NCI-H2171 treated with DMSO at 0.1 percent for 48 hours (cell line): ENCODE data around the gene FGF12.
"Not testable (repeated sequence)": the region's sequence is repeated elsewhere in the genome, so short reads cannot be mapped to it uniquely, and the experiment has no call there.

ENCODE experiments used
- DNase-seq: peaks from one replicate; lab custom pipeline; 2025; lab: John Stamatoyannopoulos, UW

The FGF12 gene

DNA sequence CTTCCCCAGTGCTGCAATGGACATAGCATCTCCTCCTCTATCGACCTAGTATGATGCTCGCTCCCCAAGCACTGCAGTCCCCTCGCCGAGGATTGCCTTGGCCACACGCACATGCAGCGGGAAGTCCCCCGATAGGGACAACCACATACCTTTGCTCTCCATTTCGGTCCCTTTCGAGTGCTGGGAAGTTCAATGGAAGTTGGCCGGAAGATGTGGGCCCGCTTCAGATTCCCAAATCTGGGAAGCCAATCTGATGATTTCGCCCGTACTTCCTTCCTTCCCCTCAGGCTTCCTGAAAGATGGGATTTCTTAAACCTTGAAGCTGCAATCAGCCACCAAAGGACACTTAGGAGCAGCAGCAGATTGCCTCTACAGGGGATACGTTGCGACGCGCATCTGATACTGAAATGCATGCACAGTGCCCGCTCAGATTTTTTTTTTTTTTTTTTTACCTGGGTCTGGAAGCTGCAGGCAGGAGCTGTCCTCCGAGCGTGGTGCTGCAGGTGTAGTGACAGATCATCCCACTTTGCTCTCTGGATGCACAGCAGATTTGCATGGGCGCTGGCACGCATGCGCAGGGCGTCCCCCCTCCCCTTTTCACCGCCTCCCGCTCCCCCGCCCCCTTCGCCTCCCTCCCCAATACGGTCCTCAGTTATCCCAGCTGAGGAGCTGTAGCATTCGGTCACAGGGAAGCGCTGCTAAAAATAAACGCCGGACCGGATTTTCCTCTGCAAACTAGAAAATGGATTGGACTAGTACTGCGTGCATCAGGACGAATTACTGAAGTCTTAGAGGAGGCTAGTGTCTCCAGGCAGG, at the start of gene FGF12:
TSS of gene FGF12 (minus strand) at position 510 of the 816 bp plus-strand sequence.
- DNase-seq, result peak; percentile 89

DNA sequence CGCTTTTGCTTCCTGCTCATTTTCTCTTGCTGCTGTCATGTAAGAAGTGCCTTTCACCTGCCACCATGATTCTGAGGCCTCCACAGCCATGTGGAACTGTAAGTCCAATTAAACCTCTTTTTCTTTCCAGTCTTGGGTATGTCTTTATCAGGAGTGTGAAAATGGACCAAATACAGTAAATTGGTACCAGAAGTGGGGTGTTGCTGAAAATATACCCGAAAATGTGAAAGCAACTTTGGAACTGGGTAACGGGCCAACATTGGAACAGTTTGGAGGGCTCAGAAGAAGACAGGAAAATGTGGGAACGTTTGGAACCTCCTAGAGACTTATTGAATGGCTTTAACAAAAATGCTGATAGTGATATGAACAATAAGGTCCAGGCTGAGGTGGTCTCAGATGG, 47.0 kb upstream of the FGF12 start:
- DNase-seq, result not testable (repeated sequence)

DNA sequence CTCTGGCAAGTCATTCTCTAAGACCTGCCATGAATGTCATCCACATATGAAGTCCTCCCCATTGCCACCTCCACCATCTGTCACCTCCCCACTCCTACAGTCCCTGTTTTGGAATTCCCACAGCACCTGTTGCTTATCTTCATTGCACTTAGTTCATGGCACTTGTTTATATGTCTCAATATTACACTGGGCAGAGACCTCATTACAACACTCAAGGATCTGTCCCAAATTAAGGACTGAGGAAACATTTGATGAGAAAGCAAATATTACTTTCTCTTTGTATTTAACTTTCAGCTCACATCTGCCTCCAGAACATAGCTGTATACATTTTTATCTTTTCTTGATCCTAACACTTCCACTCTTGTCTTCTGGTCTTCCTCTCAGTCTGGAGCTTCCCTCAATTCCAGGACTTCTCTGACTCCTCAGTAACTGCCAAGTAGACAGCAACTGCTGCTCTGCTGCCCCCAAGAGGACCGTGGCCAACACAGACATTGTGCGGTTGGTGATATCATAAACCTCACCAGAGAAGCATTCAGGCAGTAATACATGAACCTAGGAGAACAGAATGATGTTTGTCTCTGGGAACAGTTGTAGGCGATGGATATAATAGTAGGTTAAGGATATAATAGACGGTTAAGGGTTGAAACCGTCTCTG, 45.0 kb upstream of the FGF12 start:
- DNase-seq, result peak; percentile 62

DNA sequence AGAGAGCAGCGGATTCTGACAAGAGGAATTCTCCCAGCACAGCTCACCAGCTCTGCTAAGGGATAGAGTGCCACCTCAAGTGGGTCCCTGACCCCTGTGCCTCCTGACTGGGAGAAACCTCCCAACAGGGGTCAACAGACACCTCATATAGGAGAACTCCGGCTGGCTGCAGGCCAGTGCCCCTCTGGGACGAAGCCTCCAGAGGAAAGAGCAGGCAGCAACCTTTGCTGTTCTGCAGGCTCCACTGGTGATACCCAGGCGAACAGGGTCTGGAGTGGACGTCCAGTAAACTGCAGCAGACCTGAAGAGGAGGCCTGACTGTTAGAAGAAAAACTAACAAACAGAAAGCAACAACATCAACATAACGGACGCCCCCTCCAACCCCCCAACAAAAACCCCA, 31.3 kb upstream of the FGF12 start:
- no peak for DNase-seq

DNA sequence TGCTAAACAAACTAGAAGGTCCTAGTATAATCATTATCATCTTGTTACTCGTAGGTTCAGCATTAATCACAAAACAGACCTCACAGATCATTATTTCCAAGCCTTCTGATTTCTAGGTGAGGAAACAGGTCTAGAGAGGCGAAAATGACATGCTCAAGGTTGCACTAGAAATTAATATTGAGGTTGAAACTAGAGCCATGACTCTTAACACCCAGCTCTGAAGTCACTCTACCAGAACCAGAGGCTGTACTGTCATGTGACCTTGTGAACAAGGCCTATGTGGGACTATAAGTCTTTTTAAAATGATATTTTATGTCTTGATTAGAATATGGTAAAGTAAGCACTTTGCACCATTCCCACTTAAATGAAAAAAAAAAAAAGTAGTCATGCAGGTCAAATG, 23.8 kb upstream of the FGF12 start:
- no peak for DNase-seq

DNA sequence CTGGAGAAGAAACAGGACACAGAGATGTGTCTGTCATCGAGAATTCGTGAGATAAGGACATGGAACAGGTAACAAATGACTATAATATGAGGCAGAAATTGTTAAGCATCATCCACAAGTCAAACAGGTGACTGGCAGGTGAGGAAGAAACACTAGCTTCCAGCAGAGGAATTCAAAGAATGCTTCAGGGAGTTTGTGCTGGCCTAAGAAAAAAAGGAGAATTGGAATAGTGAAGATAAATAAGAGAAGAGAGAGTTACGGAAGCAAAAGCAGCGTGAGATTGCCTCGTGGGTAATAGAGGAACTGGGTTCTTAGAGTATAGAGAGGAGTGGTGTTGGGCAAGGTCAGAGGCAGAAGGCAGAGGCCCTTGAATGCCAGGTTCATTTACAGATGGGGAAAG, 22.9 kb upstream of the FGF12 start:
- DNase-seq, result no peak

DNA sequence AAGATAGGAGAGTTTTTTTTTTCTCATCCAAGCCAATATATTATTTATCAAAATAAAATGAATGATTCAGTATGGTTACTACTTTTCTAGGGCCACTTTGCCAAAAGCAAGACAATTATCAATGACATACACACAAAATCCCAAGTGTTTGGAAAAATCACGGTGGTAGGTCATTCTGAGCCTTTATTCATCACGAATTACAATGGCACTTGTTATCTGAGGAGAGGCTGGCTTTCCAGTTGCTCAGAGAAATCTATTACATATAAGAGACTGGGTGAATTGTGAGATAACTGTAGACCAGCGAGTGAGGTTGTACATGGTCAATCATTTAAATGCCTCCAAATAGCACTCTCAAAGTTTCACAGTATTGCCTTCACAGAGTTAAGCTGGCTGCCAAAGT, 20.4 kb upstream of the FGF12 start:
- no peak for DNase-seq

DNA sequence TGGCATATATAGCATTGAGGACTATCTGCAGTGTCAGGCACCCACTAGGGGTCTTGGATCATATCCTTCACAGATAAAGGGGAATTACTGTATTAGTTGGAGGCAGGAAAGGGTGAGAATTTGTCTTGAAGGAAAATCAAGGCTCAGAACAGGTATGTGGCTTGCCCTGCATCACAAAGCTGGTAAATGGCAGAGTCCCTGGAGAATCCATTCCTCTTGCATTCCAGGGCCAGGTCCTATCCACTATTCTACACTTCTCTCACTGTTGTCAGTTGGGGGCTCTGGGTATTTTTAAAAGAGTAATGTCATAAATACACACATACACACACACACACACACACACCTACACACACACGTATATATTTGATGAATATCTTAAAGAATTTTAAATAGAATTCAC, 19.8 kb upstream of the FGF12 start:
- no peak for DNase-seq

DNA sequence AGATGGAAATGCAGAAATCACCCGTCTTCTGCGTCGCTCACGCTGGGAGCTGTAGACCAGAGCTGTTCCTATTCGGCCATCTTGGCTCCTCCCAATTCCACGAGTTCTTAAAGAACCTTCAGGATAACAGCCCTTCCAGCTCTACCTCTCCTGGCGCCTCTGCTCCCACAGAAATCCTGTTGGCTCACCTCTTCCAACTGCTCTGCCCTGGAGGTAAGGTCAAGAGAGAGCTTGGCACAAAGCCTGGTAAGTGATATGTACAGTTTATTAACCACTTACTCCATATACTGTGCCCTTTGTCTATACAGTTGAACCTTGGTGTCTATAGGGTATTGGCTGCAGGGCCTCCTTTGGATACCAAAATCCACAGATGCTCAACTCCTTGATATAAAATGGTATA, 17.8 kb upstream of the FGF12 start:
- no peak for DNase-seq

DNA sequence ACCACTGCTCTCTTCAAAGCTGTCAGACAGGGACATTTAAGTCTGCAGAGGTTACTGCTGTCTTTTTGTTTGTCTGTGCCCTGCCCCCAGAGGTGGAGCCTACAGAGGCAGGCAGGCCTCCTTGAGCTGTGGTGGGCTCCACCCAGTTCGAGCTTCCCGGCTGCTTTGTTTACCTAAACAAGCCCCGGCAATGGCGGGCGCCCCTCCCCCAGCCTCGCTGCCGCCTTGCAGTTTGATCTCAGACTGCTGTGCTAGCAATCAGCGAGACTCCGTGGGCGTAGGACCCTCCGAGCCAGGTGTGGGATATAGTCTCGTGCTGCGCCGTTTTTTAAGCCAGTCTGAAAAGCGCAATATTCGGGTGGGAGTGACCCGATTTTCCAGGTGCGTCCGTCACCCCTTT, 17.3 kb upstream of the FGF12 start:
- DNase-seq, result not testable (repeated sequence)

DNA sequence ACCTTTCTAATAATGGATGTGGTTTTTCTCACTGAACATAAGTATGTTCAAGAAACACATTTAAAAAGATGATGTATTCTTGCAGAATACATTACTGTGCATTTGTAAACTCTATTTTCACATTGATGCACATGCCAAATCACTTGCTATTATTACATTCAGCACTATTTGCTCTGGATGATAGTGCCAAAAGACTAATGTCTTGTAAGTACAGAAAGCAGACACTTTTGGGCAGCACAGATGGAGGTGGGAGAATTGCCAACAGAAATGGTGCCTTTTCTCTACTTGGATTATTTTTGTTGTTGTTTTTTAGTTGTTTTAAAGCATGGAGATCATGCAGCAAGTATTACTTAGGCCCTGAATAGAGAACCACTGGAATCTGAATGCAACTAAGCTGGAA, 10.2 kb upstream of the FGF12 start:
- DNase-seq, result no peak

DNA sequence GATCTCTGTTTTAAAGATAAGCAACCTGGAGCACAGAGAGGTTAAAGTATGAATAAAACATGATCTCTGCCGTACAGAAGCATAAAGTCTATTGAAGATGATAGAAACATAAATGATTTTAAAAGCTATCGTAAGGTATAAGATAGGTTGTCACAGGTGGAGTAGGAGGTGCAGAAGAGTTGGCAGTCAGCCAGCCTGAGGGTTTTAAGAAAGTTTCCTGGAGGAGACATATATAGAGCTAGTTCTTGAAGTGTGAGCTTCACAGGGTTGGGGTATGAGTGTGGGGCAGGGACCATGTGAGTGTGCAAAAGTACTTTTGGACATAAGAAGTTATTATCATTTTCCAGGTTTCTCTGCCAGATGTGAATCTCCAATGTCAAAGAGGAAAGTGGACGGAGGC, 3.9 kb upstream of the FGF12 start:
- DNase-seq, result peak; percentile 38

DNA sequence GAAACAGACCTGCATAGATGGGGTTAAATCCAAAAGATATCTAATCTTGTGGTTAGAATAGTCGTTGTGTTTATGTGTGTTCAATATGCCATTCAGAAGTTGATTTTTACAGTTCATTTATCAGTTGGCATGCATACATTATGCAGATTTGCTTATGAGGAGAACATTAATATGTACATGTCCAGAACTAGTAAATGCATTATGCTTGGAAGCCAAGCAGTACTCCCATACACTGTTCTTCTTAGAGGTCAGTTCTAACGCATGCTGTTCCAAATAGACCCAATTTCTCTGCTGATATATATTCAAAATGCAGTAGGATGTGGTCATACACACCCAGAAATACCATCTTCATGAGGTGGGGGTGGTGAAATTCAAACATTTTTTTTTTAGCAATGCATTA, 956 bp downstream of the FGF12 start:
- no peak for DNase-seq

DNA sequence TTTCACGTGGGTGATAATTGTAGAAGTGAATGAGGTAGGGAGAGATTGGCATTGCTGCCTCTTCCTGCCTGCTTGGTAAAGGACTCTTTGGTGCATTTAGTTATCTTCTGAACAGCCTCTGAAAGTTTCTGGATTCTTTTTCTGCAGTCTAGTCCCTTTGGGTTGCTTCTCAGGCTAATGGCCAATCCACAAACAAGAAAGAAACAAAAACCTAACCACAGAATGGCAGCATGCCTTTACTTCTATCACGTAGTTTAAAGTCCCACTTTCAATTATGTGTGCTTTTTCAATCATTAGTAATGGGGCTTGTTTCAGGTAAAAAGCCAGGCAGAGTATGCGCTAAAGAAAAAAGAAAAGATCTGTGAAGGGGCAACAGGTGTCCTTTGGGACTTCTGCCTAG, 7.4 kb downstream of the FGF12 start:
- DNase-seq, result no peak

DNA sequence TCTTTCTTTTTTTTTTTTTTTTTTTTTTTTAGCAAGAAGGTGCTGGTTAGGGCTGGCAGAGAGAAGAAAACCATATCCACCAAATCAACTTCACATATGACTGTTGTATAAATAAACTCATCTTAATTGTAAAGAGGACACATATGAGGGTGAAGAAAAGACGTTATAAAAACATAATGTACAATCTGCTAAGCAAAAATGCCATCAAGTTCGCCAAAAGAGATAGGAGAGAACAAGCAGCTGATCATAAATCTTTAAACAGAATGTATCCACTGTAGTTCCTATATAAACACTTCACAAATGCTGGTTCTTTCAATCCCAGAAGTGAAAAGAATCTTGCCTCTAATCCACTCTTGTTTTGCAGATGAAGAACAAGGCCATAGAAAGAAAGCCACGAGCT, 9.2 kb downstream of the FGF12 start:
- no peak for DNase-seq

DNA sequence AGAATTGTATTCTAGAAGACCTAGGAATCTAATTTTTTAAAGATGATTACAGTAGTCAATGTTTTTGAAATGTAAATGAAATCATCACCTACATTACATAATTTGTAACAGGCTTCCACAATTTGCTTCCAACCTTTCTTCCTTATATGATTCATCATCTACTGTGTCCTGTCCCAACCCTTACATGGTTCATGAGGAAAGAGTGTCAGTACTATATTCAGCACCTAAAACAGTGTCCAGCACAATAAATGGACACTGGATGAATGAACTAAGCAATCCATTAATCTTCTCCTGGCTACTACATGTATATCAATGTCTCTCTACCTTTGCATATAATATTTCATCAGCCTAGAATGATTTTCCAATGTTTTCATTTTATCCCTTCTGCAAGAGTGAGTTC, 12.2 kb downstream of the FGF12 start:
- no peak for DNase-seq

DNA sequence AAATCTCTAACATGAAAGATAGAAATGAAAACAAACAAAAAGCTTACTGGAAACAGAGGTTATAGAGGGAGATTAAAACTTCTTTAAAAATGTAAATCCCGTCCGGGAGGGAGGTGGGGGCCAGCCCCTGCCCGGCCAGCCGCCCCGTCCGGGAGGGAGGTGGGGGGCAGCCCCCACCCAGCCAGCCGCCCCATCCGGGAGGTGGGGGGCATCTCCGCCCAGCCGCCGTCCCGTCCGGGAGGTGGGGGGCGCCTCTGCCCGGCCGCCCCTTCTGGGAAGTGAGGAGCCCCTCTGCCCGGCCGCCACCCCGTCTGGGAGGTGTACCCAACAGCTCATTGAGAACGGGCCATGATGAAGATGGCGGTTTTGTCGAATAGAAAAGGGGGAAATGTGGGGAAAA, 16.2 kb downstream of the FGF12 start:
- DNase-seq, result not testable (repeated sequence)

DNA sequence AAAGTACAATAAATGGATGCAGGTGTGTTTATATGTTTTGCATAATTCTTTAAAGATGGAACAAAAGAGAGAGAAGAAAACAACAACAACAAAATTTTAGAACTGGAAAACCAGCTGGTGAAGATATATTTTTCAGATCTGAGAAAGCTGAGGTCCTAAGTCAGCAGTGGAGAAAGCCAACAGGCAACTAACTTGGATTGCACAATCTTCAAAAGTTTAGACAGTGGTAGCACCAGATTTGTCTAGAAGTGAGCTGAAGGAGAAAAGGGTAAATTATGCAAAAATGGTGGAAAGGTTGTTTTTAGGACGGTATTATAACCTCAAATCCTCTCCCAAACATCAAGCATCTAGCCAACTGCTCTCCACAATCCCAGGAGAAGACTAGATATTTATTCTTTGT, 17.0 kb downstream of the FGF12 start:
- DNase-seq, result no peak

DNA sequence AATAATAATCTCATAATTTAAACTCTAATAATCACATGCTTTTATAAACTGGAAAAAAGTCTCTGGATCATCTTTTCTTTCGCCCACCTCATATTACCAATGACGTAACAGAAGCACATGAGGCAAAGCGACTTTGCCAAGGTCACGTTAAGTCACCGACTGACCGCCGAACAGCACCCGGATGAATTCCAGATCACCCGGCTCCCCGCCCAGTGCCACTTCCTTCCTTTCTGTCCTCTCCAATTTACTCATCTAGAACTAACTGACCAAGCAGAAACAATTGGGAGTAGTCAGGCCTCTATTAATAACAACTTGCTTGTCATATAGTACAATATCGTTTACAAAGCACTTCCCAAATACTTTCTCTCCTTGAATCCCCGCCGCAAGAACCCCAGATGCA, 21.1 kb downstream of the FGF12 start:
- DNase-seq, result no peak

DNA sequence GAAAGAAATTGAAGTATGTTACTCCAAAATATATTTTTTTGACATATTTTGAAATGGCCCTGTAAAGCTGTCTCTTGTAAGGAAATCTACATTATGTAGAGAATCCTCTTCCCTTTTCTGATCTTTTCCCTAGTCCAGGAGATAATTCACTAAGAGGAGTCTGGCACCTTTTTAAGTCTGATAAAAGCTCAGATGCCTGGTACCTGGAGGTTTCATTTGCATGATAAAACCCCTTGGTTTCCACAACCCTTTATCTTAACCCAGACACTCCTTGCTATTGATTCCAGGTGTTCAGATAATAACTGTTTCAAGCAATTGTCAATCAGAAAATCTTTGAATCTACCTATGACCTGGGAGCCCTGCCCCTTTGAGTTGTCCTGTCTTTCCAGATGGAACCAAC, 26.5 kb downstream of the FGF12 start:
- DNase-seq, result no peak

DNA sequence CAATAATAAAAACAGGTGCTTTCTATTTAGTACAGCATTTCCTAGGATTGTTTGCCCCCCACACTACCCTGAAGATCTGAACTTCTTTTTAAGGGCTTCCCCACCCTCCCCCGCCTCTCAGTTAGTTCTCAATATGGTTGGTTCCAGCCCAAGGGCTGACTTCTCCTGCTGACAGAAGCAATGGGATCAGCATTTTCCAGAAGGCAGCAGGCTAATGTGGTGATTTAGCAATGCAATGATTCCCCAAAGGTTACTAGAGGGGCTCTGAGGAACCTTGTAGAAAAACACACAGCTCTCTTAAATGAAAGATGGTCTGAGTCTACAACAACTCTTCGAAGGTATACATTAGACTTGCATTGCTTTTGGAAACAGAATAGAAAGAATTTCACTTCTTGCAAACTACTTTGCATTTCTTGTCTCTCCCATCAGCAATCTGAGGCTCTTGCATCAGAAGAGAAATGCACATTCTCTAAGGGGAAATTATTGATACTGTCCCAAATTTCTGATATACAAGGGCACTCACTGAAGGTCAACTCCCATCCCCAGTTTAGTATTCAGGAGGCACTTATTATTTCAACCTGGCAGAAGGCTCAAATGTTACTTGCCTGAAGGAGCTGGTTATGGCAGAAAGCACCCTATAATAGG, 30.3 kb downstream of the FGF12 start:
- no peak for DNase-seq

DNA sequence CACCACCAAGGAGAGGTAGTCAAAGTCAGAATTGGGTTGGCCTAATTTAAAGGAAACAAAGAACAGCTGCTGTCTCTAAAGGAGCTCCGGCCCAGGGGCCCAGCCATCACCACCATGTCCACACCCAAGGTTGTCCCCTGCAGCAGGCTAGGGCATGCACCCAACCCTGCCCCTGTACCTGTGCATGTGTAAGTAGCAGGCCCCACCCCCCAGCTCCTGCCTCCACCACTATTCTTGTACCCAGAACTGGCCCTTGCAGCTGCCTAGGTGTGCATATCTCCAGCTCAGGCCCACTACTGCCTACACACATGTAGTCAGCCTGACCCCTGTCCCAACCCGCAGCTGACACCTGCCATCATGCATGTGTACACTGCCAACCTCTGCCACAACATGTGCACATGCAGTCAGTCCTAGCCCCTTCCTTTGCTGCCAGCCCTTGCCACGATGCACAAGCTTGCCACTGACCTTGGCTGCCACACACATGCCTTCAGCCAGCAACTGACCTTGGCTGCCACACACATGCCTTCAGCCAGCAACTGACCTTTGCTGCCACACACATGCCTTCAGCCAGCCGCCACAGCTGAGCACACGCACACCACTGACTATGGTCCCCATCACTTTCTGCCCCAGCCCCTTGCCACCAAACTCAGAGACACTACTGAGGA, 39.7 kb downstream of the FGF12 start:
- DNase-seq, result no peak

DNA sequence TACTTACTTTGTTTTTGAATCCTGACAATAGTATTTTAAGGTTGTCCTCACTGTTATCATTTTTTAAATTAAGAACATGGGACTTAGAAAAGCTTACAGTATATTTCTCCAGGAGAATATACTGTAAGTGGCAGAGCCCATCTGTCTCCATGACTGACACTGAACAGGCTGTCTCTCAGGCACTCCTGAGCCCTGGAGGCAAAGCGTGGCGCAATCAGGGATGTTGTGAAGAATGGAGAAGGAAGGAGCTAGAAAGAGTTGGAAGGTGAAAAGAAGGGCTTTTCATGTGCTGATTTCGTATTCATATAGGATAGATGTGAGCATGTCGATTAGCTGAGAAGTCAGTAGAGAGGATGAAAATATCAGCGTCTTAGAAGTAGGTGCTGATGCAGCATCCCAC, 41.5 kb downstream of the FGF12 start:
- DNase-seq, result peak; percentile 33
